ENCODE measurements around the gene RAB3IL1.
"Not testable (repeated sequence)": the region's sequence is repeated elsewhere in the genome, so short reads cannot be mapped to it uniquely, and the experiment has no call there.

RAB3IL1 gene

GRCh38 chr11:61885784-61886580 is 31.4 kb downstream of the RAB3IL1 start:
- DNase-seq (ENCODE audit: low read depth) = no peak

DNA sequence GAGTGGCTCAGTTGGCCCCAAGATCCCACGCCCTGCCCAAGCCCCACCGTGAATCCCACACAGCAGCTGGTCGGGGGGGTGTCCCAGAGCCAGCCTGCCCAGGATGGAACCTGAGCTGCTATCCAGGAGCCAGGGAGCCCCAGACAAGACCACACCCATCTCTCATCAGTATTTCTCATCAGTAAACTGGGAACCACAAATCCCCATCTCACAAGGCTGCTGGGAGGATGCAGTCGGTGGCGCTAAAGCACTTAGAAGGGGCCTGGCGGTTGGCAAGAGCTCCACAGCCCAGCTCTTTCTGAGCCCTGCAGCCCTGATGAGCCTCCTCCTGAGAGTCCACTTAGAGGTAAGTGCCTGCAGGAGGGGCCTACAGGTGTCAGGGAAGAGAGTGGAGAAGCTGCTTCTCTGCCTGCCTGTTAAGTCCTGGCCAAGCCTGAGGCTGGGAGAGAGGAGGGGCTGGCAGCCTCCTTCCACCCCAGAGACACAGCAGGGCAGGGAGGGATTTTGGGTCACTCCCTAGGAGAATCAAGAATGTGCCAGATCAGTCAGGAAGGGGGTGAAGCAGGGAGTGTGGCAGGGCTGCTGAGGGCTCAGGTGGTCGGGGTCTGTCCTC is 32.1 kb downstream of the RAB3IL1 start:
- no peak for DNase-seq (ENCODE audit: low read depth)

- no peak for DNase-seq (ENCODE audit: low read depth)
Measured at GRCh38 chr11:61883947-61884346, 33.4 kb downstream of the RAB3IL1 start.

DNA sequence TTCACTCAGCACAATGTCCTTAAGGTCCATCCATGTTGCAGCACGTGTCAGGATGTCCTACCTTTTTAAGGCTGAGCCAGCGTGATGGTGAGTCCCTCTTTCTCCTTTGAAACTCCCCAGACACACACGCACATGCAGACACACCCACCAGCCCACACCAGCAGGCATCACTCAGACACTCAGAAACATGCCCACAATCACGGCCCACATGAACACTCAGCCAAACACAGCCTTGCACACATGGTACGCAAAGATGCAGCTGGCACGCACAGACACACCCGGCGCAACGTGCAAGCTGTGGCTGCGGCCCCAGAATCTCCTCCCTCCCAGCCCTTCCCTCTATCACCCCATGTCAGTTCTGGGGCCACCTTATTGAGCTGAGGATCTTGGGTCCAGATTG is 34.0 kb downstream of the RAB3IL1 start:
- DNase-seq (ENCODE audit: low read depth) = no peak

DNA sequence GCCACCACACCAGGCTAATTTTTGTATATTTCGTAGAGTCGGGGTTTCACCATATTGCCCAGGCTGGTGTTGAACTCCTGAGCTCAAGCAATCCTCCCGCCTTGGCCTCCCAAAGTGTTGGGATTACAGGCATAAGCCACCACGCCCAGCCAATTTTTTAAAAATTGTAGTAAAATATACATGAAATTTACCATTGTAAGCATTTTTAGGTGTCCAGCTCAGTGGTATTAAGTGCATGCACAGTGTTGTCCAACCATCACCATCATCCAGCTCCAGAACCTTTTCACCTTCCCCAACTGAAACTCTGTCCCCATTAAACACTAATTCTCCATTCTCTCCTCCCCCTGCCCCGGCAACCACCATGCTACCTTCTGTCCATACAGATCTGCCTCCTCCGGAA is 34.5 kb downstream of the RAB3IL1 start:
- DNase-seq (ENCODE audit: low read depth) = no peak

DNA sequence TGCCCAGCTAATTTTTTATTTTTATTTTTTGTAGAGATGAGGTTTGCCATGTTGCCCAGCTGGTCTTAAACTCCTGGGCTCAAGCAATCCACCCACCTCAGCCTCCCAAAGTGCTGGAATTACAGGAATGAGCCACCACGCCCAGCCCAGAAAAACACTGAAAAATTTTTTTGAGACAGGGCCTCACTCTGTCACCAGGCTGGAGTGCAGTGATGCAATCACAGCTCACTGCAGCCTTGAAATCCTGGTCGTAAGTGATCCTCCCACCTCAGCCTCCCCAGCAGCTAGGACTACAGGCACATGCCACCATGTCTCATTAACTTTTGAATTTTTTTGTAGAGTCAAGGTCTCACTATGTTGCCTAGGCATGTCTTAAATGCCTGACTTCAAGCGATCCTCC is 35.1 kb downstream of the RAB3IL1 start:
- DNase-seq (ENCODE audit: low read depth) = not testable (repeated sequence)

DNA sequence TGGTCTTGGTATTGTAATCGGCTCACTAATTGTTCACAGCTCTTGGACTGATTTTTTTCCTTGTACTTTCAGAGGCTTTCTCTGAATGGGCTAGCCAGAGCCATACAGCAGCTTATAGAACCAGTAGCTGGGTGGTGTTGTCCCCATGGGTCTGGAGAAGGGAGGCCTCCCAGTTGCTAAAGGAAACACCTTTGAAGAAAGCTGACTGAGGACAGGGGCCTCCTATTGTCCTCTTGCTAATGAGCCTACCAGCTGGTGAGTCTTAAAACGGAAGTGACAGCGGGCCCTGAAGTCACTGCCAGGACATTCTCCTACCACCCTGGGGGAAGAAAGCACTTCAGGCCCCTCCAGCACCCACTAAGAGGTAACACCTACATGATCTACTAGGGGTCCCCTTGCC is 36.0 kb downstream of the RAB3IL1 start:
- DNase-seq (ENCODE audit: low read depth) = no peak

DNA sequence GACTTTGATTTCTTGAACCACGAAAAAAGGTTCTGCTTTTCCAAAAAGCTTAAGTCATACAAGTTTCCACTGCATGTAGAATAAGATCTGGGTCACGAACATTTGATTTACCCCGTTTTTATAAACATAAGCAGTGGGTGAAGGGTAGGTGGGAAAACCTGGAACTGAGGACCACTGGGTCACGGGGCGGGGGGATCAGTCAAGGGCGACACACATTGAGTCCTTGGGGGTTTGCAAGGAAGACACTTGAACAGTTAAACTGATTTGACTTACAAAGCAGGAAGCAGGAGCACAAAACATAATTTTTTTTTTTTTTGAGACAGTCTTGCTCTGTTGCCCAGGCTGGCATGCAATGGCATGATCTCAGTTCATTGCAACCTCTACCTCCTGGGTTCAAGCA is 36.9 kb downstream of the RAB3IL1 start:
- DNase-seq (ENCODE audit: low read depth) = no peak

- no peak for DNase-seq (ENCODE audit: low read depth)
Measured at GRCh38 chr11:61880031-61880430, 37.3 kb downstream of the RAB3IL1 start.

DNA sequence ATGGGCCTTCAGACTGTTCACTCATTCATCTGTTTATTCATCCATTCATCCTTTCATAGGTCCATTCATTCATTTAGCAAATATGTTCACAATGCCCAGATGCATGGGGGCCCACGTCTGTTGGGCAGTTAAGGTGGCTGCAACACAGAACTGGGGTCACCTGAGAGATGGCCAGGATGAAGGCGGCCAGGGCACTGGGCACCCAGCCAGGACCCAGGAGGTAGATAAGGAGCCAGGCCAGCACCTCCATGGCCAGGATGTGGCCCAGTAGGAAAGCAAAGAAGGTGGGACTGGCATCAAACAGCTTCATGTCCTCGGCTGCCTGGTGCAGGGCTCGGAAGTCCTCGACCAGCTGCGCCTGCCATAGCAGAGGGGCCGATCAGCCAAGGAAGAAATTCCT is 38.2 kb downstream of the RAB3IL1 start:
- no peak for DNase-seq (ENCODE audit: low read depth)

DNA sequence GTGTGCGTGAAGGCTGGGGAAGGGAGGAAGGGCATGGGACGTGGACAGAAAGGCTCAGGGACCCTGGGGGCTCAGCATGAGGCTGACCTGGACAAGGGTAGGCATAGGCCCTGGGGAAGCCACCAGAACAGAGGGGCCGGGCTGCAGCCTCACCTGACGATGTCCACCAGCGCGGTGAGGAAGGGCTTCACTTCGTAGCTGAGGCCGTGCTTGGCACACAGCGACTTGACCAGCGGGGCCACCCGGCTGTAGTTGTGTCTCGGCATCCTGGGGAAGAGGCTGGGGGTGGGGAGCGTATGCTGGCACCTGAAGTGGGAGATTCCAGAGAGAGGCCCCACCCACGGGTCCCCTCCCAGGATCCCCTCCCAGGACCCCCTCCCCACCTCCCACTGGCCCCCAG is 41.7 kb downstream of the RAB3IL1 start:
- DNase-seq (ENCODE audit: low read depth) = no peak

DNA sequence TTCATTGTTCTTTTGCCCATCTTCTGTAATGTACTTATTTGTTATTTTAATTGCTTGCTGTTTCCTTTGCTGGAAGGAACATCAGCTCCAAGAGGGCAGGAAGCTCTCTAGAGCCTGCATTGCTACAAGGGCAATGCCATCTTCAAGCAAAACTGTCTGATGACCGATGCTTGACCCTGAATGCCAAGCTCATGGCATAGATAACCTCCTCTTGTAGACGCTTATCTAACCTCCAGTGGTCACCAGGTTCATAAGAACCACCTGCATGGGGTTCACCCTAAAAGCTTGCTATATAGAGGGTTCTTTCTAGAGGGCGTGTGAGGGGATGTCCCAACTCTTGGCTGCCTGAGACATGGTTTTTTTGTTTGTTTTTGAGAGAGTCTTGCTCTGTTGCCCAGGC is 42.5 kb downstream of the RAB3IL1 start:
- DNase-seq (ENCODE audit: low read depth) = no peak

DNA sequence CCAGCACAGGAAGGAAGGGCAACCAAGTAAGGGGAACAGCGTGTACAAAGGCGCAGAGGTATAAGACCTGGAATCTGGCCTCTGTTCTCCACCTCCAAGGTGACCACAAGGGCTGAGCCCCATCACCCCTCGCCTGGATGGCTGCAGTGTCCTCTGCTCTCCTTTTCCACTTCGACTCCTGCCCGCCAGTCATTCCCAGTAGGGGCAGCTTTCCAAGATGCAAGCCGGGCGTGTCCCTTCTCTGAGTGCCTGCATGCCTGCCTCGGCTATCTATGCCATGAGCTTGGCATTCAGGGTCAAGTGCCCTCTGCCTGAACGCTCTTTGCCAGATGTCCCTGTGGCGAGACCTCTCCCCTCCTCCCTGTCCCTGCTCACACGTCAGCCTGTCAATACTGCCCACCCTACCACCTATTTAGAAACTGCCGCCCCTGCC is 43.0 kb downstream of the RAB3IL1 start:
- no peak for DNase-seq (ENCODE audit: low read depth)

- no peak for DNase-seq (ENCODE audit: low read depth)
Measured at GRCh38 chr11:61873588-61874376, 43.6 kb downstream of the RAB3IL1 start.

- DNase-seq (ENCODE audit: low read depth) = no peak
Measured at GRCh38 chr11:61872935-61873565, 44.3 kb downstream of the RAB3IL1 start.

GRCh38 chr11:61871158-61871597 is 46.2 kb downstream of the RAB3IL1 start:
- peak; percentile 35 for DNase-seq (ENCODE audit: low read depth)

DNA sequence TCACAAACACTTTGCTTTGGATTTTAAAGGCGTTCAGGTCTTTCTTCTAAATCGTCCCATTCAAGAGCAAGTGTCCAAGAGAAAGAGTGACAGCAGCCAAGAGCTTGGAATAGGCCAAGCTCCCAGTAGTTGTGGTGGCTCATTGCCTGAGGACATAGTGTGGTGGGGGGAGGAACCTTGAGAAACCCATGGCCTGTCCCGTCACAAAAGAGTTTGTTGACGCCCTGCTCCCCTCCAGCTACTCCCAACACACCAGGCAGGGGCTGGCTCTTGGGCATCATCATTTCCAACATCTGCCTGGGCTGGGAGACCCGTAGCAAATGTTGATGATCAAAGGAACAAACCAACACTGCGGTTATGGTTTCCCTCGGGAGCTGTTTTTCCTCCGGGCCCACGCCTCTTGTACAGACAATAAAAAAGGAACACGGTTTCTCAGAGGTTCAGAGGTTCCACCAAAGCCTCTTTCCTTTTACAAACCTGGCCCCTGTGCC is 46.8 kb downstream of the RAB3IL1 start:
- DNase-seq (ENCODE audit: low read depth) = no peak

GRCh38 chr11:61869708-61870451 is 47.5 kb downstream of the RAB3IL1 start:
- no peak for DNase-seq (ENCODE audit: low read depth)

- no peak for DNase-seq (ENCODE audit: low read depth)
Measured at GRCh38 chr11:61869429-61869707, 48.0 kb downstream of the RAB3IL1 start.

DNA sequence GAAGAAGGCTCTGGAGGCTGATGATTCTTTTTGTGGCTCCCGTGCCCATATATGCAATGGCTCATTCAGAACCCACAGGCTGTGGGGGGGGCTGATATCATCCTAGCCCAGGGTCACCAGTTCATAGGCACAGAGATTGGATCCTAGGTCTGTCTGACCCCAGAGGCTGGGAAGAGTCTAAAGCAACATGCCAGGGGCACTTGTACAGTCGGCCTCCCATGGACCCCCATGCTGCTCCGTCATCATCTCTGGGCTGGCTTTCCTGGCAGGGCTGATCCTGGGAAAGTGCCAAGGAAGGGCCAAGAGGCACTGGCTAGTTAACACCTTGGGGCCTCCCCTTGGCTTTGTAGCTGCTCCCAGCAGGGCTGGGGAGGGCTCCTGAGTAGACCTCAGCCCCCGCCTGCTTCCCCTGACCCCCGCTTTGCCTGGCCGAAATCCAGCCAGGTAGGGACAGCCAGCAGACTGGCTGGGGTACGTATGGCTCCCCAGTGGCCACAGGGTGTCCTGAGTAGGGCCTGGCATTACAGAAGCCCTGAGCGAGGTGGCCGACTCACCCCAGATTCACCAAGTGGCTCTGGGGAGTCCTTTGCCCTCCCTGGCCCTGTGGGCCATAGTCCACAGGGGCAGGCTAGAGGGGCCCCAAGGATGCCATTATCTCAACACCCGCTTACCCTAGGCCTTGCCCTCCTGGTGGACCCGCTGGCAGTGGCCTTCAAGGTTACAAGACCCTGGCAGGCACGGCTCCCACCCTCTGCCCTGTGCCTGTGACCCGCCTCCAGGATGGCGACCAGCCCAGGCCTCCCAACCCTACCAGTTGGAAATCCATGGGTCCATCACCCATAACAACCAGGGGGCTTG is 48.6 kb downstream of the RAB3IL1 start:
- no peak for DNase-seq (ENCODE audit: low read depth)

- DNase-seq (ENCODE audit: low read depth) = no peak
Measured at GRCh38 chr11:61866958-61867343, 50.4 kb downstream of the RAB3IL1 start.
